Suprapubic skin (tissue), 4 donors: ENCODE measurements around the gene SBNO2.

Experiments
- EP300 ChIP-seq: sonication (generic); formaldehyde crosslinking; IDR thresholded peaks from one replicate; pipeline ENCODE4 v1.6.1; 2017; ENCODE audit warnings: antibody characterized with exemption
- POLR2AphosphoS5 ChIP-seq, 3 donors: sonication (generic); formaldehyde crosslinking; IDR thresholded peaks; one replicate each; pipeline ENCODE4 v1.6.1; 2017; ENCODE audit warnings: antibody characterized with exemption in 3 of 3
- TF ChIP-seq, protein P1 (sequence below), 2 donors: fragments of 200-600 bp in 1 of 2; fragments of 450-650 bp in 1 of 2; sonication (generic) in 1 of 2; IDR thresholded peaks; one replicate each; pipeline ENCODE4 v1.5.1; 2016 to 2019; ENCODE audit warnings: antibody characterized with exemption in 2 of 2, mild to moderate bottlenecking in 1 of 2, moderate library complexity in 1 of 2

DNA sequence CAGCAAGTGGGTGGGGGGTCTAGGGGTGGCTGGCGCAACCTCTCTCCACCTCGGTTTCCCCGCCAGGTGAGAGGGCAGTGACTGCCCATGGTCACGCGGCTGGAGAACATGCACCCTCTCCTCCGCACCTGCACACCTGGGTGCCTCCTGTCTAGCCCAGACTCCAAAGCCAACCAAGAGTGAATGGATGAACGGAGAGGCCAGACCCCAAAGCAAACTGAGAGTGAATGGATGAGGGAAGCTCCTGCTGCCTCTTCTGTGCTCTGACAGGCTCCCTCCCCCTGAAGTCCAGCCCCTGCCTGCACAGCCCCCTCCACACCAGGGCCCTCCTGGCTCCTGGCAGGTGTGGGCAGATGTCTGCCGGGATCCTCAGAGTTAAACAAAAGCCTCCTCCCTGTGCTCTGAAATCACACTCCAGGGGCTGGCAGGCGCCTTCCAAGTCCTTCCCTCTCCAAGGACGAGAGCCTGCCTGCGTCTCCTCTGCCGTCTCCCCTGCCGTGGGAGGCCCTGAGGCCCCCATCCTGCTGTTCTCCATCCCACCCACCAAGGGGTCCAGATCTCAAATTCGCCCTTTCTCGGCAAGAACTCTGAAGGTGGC lies 2.2 kb downstream of the SBNO2 start:
- TF ChIP-seq, protein P1, sequence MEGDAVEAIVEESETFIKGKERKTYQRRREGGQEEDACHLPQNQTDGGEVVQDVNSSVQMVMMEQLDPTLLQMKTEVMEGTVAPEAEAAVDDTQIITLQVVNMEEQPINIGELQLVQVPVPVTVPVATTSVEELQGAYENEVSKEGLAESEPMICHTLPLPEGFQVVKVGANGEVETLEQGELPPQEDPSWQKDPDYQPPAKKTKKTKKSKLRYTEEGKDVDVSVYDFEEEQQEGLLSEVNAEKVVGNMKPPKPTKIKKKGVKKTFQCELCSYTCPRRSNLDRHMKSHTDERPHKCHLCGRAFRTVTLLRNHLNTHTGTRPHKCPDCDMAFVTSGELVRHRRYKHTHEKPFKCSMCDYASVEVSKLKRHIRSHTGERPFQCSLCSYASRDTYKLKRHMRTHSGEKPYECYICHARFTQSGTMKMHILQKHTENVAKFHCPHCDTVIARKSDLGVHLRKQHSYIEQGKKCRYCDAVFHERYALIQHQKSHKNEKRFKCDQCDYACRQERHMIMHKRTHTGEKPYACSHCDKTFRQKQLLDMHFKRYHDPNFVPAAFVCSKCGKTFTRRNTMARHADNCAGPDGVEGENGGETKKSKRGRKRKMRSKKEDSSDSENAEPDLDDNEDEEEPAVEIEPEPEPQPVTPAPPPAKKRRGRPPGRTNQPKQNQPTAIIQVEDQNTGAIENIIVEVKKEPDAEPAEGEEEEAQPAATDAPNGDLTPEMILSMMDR (IDR thresholded peaks at IDR 0.05): no peak
- TF ChIP-seq EP300: no peak
- TF ChIP-seq POLR2AphosphoS5 (IDR thresholded peaks at IDR 0.05): no peak
